Hepatocyte (in vitro differentiated cells): Measurements from ENCODE around the gene ACSS1.

Source experiments
- EZH2 ChIP-seq: fragments of 200-600 bp; sonication (generic); IDR thresholded peaks from 2 replicates; pipeline ENCODE4 v1.6.1; 2016; ENCODE audit warnings: antibody characterized with exemption, mild to moderate bottlenecking, borderline replicate concordance
- EZH2phosphoT487 ChIP-seq: fragments of 200-600 bp; sonication (generic); IDR thresholded peaks from one replicate; pipeline ENCODE4 v1.6.1; 2018; ENCODE audit warnings: antibody characterized with exemption, mild to moderate bottlenecking, low read depth, moderate library complexity; ENCODE audit not compliant: unreplicated experiment, severe bottlenecking
- TF ChIP-seq, protein P1 (sequence below): fragments of 200-600 bp; sonication (generic); IDR thresholded peaks from 2 replicates; pipeline ENCODE4 v1.5.1; 2016; ENCODE audit warnings: antibody characterized with exemption, mild to moderate bottlenecking; ENCODE audit not compliant: poor library complexity

DNA sequence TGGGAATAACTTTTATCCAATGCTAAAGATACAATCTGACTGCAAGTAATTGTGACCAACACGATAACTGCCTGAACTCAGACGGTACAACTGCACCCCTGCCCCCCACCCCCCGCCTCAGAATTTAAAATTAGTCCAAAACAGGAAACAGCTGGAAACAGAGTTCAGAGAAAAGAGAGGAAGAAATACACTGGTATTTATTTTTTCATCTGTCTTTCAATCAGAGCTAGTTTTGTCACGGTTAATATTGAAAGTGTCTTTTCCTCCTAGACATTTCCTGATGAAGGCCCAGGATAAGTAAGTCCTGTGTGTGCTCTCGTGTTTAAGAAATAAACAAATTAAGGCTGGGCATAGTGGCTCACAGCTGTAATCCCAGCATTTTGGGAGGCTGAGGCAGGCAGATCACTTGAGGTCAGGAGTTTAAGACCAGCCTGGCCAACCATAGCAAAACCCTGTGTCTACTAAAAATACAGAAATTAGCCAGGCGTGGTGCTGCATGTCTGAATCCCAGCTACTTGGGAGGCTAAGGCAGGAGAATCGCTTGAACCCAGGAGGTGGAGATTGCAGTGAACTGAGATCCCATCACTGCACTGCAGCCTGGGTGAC is 21.5 kb downstream of the ACSS1 start:
- TF ChIP-seq, protein P1, sequence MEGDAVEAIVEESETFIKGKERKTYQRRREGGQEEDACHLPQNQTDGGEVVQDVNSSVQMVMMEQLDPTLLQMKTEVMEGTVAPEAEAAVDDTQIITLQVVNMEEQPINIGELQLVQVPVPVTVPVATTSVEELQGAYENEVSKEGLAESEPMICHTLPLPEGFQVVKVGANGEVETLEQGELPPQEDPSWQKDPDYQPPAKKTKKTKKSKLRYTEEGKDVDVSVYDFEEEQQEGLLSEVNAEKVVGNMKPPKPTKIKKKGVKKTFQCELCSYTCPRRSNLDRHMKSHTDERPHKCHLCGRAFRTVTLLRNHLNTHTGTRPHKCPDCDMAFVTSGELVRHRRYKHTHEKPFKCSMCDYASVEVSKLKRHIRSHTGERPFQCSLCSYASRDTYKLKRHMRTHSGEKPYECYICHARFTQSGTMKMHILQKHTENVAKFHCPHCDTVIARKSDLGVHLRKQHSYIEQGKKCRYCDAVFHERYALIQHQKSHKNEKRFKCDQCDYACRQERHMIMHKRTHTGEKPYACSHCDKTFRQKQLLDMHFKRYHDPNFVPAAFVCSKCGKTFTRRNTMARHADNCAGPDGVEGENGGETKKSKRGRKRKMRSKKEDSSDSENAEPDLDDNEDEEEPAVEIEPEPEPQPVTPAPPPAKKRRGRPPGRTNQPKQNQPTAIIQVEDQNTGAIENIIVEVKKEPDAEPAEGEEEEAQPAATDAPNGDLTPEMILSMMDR: no peak
- TF ChIP-seq EZH2 (no peak), EZH2phosphoT487 (no peak)
